Fibroblast of lung (primary cell): ENCODE data around the gene RTKN2. TPM values are rescaled to one million over a fixed set of nuclear protein-coding genes. Genes with fewer than 3 reads are reported as not detected.
A peak's percentile ranks its signal among the peaks of the same experiment; 100 is the strongest.

Experiments used
- DNase-seq, 2 donors: peaks; one replicate each; pipeline versions ENCODE4 v3.0.0 to v3.0.0-alpha.2; 2010; ENCODE audit warnings: low read depth in 2 of 2
- H2AFZ ChIP-seq: 2 replicates; pipeline ENCODE4 v1.5.1; 2012; ENCODE audit warnings: low read length, control low read depth, inconsistent platforms
- H3K27ac ChIP-seq: 2 replicates; pipeline ENCODE4 v1.5.1; 2011; ENCODE audit warnings: low read length, control low read depth; ENCODE audit not compliant: insufficient read depth
- H3K27me3 ChIP-seq: 2 replicates; pipeline ENCODE4 v1.5.1; 2011; ENCODE audit warnings: mild to moderate bottlenecking, low read length; ENCODE audit not compliant: control insufficient read depth, insufficient read depth
- H3K36me3 ChIP-seq: 2 replicates; pipeline ENCODE4 v1.5.1; 2011; ENCODE audit warnings: low read length; ENCODE audit not compliant: control insufficient read depth, insufficient read depth
- H3K4me1 ChIP-seq: 2 replicates; pipeline ENCODE4 v1.5.1; 2011; ENCODE audit warnings: low read length; ENCODE audit not compliant: control insufficient read depth, insufficient read depth; ENCODE audit errors: extremely low read depth
- H3K4me2 ChIP-seq: 2 replicates; pipeline ENCODE4 v1.5.1; 2011; ENCODE audit warnings: low read length, control low read depth; ENCODE audit not compliant: insufficient read depth; ENCODE audit errors: extremely low read depth
- H3K4me3 ChIP-seq, 4 experiments: fragments of 200-600 bp in 1 of 4; sonication (generic) in 1 of 4; replicated peaks in 1 of 4; 2 replicates each; pipeline ENCODE4 v1.5.1; 2011 to 2016; ENCODE audit warnings: low read length in 4 of 4, low read depth in 3 of 4, mild to moderate bottlenecking in 3 of 4, control low read depth in 2 of 4, inconsistent platforms in 1 of 4, mixed read lengths in 1 of 4; ENCODE audit not compliant: insufficient read depth in 1 of 4; ENCODE audit errors: control extremely low read depth in 1 of 4
- H3K79me2 ChIP-seq: 2 replicates; pipeline ENCODE4 v1.5.1; 2012; ENCODE audit warnings: mild to moderate bottlenecking, low read length, inconsistent platforms; ENCODE audit not compliant: control insufficient read depth, insufficient read depth
- H3K9ac ChIP-seq: 2 replicates; pipeline ENCODE4 v1.5.1; 2011; ENCODE audit warnings: mild to moderate bottlenecking, low read length, control low read depth; ENCODE audit not compliant: insufficient read depth
- H3K9me3 ChIP-seq: 2 replicates; pipeline ENCODE4 v1.5.1; 2012; ENCODE audit warnings: low read depth, low read length; ENCODE audit not compliant: control insufficient read depth, insufficient read depth
- H4K20me1 ChIP-seq: 2 replicates; pipeline ENCODE4 v1.5.1; 2011; ENCODE audit warnings: low read length; ENCODE audit not compliant: control insufficient read depth, insufficient read depth; ENCODE audit errors: extremely low read depth
- EZH2 ChIP-seq: IDR thresholded peaks from 2 replicates; pipeline ENCODE4 v1.5.1; 2012; ENCODE audit warnings: low read length, control low read depth, mild to moderate bottlenecking; ENCODE audit errors: missing control alignments
- polyA plus RNA-seq, 2 donors: library from polyadenylated mRNA; depleted of rRNA in 1 of 2; stranded (reverse) in 1 of 2; unstranded in 1 of 2; fragments of >200 nt; gene quantifications; 2 replicates each; pipeline ENCODE4 v1.2.1, GENCODE V29; 2011 to 2012; ENCODE audit warnings: missing spikeins in 1 of 2
- total RNA-seq: library from RNA; depleted of rRNA; stranded (reverse); fragments of >200 nt; gene quantifications from 2 replicates; pipeline ENCODE4 v1.2.1, GENCODE V29; 2014
- TF ChIP-seq, protein P1 (sequence below), 2 donors: IDR thresholded peaks in 1 of 2; conservative IDR thresholded peaks in 1 of 2; 1 replicate in 1 of 2; 2 replicates in 1 of 2; pipeline ENCODE4 v1.5.1; 2011 to 2012; ENCODE audit warnings: low read length in 2 of 2, control low read depth in 1 of 2, inconsistent platforms in 1 of 2, low read depth in 1 of 2, mild to moderate bottlenecking in 1 of 2

The RTKN2 gene
- total and polyA plus RNA-seq, 2 donors (not counting 1 experiment from before 2014, with no cell fraction given): 1.1 to 1.2 TPM

DNA sequence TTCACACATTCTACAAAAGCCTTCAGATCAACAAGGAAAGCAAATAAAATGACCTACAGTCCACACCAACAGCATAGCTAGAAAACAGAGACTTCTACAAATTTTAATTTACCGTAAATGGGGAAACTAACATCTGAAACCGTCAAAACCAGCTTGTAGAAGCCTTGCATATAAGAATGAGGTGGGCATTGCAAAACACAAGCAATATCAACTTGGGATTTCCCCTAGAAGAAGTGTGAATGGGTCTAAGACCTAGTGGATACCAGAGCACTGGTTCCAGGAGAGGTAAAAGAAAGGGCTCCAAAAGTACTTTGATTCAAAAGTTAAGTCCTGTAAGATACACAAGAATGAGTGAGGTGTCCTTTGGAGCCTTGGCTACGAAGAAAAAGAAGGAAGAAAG, 18.7 kb downstream of the RTKN2 start:
- DNase-seq: no peak
- Histone ChIP-seq H3K27ac (no peak overlapping the region), H3K27me3 (no peaks in the 10 kb centered on the region), H3K36me3 (no peaks in the 10 kb centered on the region), H4K20me1 (no peaks in the 10 kb centered on the region), H3K79me2 (peaks cover 2% of the 10 kb centered on the region), H3K4me1 (peaks cover 2% of the 10 kb centered on the region), H3K9me3 (no peaks in the 10 kb centered on the region), H3K4me2 (no peak overlapping the region), H2AFZ (no peak overlapping the region), H3K9ac (no peak overlapping the region), H3K4me3 (no peak overlapping the region)
- no peak for TF ChIP-seq EZH2
- TF ChIP-seq, protein P1, sequence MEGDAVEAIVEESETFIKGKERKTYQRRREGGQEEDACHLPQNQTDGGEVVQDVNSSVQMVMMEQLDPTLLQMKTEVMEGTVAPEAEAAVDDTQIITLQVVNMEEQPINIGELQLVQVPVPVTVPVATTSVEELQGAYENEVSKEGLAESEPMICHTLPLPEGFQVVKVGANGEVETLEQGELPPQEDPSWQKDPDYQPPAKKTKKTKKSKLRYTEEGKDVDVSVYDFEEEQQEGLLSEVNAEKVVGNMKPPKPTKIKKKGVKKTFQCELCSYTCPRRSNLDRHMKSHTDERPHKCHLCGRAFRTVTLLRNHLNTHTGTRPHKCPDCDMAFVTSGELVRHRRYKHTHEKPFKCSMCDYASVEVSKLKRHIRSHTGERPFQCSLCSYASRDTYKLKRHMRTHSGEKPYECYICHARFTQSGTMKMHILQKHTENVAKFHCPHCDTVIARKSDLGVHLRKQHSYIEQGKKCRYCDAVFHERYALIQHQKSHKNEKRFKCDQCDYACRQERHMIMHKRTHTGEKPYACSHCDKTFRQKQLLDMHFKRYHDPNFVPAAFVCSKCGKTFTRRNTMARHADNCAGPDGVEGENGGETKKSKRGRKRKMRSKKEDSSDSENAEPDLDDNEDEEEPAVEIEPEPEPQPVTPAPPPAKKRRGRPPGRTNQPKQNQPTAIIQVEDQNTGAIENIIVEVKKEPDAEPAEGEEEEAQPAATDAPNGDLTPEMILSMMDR (conservative IDR thresholded peaks at IDR 0.05 in 1 of 2, IDR thresholded peaks at IDR 0.05 in 1 of 2; ENCODE audit: low read depth in 1 of 2, low read length in 2 of 2): no peak

DNA sequence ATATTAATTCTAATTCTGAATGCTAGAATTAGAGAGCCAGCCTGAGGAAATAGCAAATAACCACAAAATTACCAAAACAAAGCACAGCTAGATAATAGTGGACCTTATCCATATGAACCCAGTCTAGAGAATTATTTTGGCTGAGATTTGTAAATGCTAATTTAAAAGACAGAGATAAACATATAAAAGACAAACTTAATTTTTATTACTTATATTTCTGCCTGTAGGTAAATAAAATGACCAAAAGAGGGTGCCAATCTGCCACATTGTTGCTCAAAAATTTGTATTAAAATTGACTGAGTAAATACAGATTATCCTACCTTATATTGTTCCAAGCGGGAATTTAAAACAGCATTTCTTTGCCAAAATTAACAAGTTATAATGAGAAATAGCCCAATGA, 20.2 kb downstream of the RTKN2 start:
- Histone ChIP-seq H3K9ac (no peak overlapping the region), H3K4me2 (no peak overlapping the region), H3K4me1 (peaks cover 4% of the 10 kb centered on the region), H4K20me1 (no peaks in the 10 kb centered on the region), H3K36me3 (no peaks in the 10 kb centered on the region), H3K9me3 (no peaks in the 10 kb centered on the region), H3K27ac (no peak overlapping the region), H3K4me3 (no peak overlapping the region), H3K79me2 (peaks cover 4% of the 10 kb centered on the region), H2AFZ (no peak overlapping the region), H3K27me3 (no peaks in the 10 kb centered on the region)
- peak in 1 of 2 donors; percentile 56 for DNase-seq
- TF ChIP-seq EZH2: no peak
- TF ChIP-seq, protein P1 (conservative IDR thresholded peaks at IDR 0.05 in 1 of 2, IDR thresholded peaks at IDR 0.05 in 1 of 2; ENCODE audit: low read depth in 1 of 2, low read length in 2 of 2): peak in 1 of 2 donors; percentile 42

GRCh38 chr10:62244785-62245467, 23.7 kb downstream of the RTKN2 start:
- peak overlapping the region; percentile 45 for H2AFZ ChIP-seq
- peaks cover 4% of the 10 kb centered on the region for H3K79me2 ChIP-seq
- TF ChIP-seq, protein P1 (conservative IDR thresholded peaks at IDR 0.05 in 1 of 2, IDR thresholded peaks at IDR 0.05 in 1 of 2; ENCODE audit: low read depth in 1 of 2, low read length in 2 of 2): peak; percentile 86 to 91
- no peak for TF ChIP-seq EZH2
- H3K9ac ChIP-seq: no peak overlapping the region
- no peaks in the 10 kb centered on the region for H4K20me1 ChIP-seq
- H3K9me3 ChIP-seq: no peaks in the 10 kb centered on the region
- H3K4me3 ChIP-seq: peak overlapping the region in 2 of 4 experiments; percentile 57 to 82
- peak overlapping the region; percentile 44 for H3K27ac ChIP-seq
- H3K36me3 ChIP-seq: no peaks in the 10 kb centered on the region
- peaks cover 7% of the 10 kb centered on the region for H3K4me1 ChIP-seq
- no peaks in the 10 kb centered on the region for H3K27me3 ChIP-seq
- peak; percentile 65 to 87 for DNase-seq
- peak overlapping the region; percentile 91 for H3K4me2 ChIP-seq
